HG02678 (cell line): ENCODE results near the gene KRTAP13-2.

ENCODE experiments used
- ATAC-seq: cut with Tn5 transposase; IDR thresholded peaks from one replicate; pipeline ENCODE4 v1.9.1; 2021; ENCODE audit warnings: mild to moderate bottlenecking, moderate library complexity; ENCODE audit not compliant: unreplicated experiment

KRTAP13-2 gene, protein sequence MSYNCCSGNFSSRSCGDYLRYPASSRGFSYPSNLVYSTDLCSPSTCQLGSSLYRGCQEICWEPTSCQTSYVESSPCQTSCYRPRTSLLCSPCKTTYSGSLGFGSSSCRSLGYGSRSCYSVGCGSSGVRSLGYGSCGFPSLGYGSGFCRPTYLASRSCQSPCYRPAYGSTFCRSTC

DNA sequence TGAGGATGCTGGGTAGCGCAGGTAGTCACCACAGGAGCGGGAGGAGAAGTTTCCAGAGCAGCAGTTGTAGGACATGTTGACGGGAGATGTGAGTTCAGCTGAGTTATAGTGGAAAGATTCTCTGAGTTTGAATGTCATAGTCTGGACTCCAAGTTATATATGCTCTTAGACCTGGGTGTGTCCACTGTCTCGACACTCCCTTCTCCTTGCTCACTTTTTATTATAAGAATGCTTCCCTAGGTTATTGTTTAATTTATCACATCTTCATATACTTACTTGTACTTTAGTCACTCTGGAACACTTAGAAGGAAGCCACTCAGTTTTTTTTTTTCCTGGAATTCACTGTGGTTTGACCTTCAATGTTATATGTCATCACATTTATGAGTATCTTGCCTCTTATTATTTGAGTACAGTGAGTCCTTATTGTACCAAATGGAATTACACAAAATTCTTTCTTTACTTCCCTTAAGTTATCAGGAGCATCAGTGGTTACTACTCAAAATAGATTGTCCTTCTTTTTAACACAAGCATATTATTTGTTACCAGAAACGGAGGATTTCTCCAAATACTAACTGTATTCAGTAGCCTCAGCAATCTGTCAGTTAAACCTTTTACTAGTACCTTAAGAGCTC is at the start of gene KRTAP13-2:
Gene KRTAP13-2 (minus strand): TSS at position 133 of the 632 bp plus-strand sequence. CDS start 58 bp downstream, at position 75.
- ATAC-seq: no peak

DNA sequence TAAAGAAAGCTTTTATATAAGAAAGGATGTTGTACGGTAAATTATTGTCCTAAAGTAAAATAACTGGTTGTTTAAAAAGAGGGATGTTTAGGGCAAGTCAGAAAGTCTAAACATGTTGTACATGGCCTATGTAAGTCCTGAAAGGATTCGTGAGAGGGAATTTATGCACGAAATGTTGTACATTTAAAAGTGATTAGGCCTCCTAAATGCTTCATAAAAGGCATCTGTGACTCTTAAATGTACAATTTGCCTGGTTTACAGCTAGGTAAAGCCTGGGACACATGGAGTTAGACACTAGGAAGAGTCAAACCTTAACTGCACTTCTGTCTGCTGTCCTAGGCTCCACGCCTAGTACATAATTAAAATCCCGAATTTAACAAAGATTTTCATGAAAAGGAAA is 43.9 kb upstream of the KRTAP13-2 start:
- ATAC-seq: no peak

DNA sequence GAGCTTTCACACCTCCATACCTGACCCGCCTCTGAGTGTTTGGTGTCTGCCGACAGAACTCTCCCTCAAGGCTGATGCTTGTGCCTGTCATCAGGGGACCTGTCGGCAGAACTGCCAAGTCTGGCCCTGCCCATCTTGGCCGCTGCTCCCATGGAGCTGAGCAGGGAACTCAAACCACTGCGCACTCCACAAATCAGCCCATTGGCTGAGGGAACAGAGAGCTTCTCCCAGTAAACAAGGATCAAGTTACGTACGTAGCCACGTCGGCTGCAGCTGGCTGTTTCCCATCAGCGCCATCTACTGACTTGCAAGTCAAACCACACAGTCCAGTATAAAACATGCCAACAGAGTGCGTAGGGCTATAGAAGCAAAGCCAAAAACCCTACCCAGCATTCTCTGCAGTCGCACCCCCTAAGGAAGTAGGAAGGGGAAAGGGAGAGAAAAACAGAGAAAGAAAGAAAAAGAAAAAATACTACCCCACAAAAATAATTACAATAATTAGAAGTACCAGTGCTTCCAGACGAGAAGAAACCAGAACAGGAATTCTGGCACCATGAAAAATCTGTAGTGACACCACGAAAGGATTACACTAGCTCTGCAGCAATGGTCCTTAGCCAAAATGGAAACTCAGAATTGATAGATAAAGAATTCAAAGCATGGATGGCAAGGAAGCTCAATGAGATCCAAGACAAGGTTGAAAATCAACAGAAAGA is 36.9 kb upstream of the KRTAP13-2 start:
- no peak for ATAC-seq

DNA sequence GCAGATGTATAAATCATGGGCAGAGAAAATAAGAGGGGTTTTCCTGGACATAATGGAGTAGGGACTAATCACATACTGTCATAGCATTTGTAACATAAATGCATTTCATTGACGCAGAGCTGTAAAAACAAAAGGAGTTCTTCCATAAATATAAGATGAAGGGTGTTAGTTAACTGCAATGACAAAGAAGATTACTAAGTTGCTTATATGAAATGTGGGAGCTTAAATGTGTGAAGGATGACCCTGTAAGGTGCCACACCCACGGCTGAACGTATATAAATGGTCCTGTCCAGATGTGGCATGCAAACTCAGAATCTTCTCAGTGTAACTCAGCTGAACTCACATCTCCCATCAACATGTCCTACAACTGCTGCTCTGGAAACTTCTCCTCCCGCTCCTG is 23.7 kb upstream of the KRTAP13-2 start, which contains the start of gene KRTAP13-1:
Gene KRTAP13-1 (plus strand): TSS at position 301 of the 400 bp plus-strand sequence. CDS start 56 bp downstream, at position 357.
- ATAC-seq: no peak

DNA sequence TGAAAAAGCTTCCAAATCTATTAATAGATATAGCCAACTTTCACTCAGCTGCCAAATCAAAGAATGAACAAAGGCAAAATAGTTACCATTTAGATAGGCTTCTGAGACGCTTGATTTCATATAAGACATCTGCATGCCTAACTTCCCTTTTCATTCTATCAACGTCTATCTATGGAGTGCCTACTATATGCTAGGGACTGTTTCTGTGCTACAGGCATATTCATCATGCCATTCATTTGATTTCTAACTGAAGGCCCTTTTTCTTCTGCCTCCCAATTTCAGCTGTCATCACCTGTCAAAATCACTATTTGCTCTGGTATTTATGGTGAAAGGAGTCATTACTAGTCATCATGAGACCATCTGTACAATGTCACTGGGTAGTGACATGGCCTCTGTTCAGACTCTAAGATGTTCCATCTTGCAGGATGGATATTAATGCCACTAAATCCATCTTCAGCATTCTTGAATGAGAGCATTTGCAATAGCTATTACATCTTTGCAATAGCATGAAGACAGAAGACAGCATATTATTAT is 19.5 kb upstream of the KRTAP13-2 start:
- ATAC-seq: no peak

DNA sequence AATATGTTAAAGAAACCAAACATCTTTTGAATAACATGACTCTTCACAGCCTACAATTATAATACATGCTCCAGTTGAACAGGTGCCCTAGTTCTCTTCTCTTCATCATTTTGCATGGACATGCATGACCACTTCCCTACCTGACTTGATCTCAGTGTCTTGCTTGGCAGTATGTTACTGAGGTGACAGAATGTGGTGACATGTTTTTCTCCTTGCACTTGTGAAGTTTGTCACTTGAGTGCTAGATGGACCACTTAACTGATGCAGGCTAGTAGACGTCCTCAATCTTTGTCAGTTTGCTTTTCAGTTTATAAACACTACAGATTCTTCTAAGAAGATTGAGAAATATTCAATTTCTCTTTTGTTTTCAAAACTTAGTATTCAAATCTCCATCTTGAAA is 10.1 kb upstream of the KRTAP13-2 start:
- no peak for ATAC-seq

DNA sequence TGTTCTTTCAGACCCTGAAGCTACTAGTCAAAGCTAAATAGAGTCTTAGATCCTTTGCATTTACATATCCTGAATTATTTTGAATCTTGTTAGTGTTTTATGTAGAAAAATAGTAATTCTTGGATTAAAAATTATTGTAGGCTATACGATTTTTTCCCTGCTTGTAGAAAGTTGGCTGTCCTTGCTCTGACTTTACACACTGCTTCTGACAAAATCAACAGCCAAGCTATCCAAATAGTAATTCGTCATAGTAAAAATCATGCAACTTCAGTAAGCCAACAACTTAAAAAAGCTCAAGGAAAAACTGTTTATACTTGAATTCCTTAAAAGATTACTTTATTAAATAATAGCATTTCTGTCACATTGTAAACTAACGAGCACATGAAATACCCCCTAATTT is 16.2 kb downstream of the KRTAP13-2 start:
- no peak for ATAC-seq

DNA sequence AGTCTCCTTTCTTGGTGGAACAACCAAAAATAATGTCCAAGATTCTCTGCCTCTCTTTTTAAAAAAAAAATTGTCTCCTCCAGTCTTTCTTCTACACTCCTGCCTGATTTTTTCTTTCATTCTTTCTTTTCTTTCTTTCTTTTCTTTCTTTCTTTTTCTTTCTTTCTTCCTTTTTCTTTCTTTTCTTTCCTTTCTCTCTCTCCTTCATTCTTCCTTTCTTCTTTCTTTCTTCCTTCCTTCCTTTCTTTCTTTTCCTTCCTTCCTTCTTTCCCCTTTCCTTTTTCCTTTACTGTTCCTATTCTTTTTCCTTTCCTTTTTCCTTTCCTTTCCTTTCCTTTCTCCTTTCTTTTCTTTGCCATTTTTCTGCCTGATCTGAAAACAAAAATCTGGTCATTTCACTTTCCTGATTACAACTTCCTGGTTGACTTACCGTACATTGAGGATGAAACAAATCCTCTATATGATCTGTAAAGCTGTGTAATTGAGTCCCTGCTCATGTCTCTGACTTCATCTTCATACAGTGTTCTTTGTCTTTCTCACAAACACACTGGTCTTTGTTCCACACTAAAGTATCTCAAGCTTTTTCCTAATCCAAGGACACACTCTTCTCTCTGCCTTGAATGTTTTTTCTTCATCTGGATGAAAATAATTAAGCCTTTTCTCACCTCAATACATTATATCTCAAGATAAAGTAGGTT is 17.6 kb downstream of the KRTAP13-2 start:
- ATAC-seq: no peak

DNA sequence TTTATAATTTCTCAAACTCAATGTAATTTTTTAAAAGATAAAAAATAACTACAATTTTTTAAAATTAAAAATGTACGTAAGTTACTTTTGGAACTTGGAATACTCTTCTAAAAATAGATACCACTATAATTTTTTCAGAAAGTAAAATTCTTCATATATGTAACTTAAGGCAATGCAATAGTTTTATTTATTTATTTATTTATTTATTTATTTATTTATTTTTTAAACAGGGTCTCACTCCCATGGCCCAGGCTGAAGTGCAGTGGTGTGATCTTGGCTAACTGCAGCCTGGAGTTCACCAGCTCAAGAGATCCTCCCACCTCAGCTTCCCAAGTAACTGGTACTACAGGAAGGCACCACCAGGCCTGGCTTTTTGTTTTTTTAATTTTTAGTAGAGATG is 20.5 kb downstream of the KRTAP13-2 start:
- ATAC-seq: no peak

DNA sequence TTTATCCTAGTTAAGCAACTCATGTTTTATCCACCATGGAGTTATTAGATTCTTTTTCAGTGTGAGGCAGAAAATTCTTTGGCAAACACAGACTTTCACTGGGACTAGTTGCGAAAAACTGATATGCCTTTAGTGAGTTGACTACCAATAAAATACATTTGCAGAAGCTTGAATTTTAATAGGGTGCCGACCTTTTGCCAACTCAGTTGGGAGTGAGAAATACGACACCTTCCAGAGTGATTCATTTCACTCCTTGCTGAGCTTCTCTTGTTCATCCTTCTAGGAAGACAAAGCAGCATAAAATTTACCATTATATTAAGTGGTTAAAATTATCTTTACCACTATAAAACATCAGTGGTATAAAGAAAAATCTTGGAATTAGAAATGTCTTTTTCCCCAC is 22.5 kb downstream of the KRTAP13-2 start:
- ATAC-seq: no peak

DNA sequence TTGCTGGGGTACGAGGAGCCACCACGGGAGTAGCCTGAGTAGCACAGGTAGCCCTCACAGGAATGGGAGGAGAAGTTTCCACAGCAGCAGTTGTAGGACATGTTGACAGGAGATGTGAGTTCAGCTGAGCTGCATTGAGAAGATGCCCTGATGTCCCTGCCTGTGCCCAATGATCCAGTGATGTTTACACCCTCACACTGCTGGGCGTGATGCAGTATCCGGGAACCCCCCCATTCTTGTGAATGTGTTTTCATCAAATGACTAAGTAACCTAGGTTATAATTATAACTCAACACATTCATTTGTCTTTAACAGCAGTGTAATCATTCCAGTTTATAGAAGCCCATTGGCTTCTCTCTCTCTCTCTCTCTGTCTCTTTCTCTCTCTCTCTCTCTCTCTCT is 23.6 kb downstream of the KRTAP13-2 start, which contains the start of gene KRTAP23-1:
Gene KRTAP23-1 (minus strand): TSS at position 101 of the 400 bp plus-strand sequence. CDS start 0 bp downstream, at position 101.
- no peak for ATAC-seq

DNA sequence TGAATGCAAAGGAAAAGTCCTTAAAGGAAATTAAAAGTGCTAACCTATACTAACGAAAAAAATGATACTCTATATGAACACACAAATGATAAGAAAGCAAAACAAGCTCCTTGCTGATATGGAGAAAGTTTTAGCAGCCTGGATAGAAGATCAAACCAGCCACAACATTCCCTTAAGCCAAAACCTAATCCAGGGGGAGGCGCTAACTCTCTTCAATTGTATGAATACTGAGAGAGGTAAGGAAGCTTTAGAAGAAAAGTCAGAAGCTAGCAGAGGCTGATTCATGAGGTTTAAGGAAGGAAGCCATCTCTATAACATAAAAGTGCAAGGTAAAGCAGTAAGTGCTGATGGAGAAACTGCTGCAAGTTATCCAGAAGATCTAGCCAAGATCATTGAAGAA is 27.1 kb downstream of the KRTAP13-2 start:
- no peak for ATAC-seq

DNA sequence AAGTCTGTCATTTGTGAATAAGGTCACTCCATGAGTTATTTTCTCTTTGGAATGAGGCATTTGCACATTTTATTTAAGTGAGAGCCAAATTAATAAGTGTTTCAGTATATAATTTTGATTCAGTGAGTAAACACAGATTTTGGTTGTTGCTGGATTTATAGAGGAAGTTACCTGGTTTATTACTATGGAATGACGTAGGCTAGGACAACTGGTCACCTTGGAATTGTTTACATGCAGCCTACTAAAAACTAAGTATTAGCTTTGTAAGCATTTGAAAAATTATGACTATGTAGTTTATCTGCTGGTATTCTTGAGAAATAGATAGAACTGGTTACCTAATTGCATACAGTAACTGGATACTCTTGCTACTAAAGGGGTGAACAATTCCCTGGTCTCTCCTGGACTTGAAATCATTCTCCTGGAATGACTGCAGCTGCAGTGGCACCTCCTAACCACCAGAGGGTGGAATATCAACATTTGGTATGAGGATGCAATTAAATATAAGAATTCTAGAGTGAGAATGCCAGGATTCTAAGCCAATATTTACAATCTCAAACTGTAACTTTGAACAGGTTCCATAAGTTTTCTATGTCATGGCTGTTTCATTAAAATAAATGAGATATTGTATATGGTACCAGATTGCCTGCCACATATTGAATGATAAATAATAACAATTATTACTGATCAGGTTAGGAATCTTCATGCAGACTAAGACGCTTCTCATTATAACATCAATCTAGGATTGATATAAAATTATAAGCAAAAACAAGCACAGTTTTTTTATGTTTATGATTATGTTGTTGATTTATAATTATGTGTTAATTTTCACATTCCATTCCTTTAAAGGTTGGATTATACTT is 31.1 kb downstream of the KRTAP13-2 start:
- ATAC-seq: no peak

DNA sequence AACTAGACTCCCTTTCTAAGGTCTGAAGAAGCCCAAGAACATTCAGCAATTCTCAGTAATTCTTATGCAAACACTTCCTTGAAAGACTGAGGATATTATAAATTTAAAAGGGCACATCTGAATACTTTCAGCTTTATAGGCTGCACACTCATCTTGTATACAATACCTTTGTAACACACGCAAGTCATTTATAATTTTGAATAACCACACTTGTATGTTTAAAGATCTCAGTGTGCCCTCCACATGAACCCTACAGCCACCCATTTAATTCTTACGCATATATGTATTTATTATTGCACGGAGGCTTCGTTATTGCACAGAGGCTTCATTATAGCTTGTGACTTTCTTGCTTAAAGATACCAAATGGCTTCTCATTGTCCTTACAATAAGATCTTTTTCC is 33.4 kb downstream of the KRTAP13-2 start:
- ATAC-seq: no peak

DNA sequence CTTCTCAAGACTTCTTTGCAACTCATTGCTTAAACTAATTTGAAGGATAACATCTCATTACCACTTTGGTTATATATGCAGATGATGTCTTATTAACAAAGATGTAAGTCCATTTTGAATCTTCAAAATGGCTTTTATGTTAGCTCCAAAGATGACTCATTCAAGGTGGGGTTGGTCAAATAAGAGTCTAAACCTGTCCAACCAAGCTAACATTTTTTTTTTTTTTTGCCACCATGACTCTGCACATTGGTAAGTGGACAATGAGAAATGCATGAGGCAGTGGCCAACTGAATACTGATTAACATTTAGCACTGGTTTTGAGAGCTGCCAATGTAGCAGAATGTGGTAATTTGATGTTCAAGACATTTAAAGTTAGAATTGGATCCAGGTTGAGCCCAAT is 34.3 kb downstream of the KRTAP13-2 start:
- no peak for ATAC-seq

DNA sequence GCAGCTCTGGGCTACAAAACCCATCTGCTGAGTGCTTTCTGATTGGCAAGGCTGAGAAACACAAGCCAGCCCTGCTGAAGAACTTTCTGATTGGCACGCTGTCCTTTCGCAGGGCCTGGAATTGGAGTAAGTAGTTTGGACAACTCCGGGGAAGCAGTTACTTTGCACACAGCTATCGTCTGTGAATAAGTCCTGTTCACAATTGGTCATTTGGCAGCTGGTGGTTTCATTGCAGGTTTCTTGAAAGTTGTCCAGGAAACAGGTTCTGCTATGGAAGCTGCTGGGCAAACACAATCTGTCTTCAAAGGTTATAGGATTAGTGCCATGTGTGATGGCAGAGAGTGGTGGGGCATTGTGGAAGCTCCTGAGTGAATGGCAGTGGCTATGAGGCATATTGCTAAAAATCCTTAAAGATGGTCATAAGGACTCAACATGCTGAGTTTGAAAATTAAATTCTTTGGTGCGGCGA is 34.8 kb downstream of the KRTAP13-2 start, which contains the start of gene KRTAP27-1:
Gene KRTAP27-1 (minus strand): TSS at position 419 of the 469 bp plus-strand sequence. CDS start 26 bp downstream, at position 393.
- no peak for ATAC-seq

DNA sequence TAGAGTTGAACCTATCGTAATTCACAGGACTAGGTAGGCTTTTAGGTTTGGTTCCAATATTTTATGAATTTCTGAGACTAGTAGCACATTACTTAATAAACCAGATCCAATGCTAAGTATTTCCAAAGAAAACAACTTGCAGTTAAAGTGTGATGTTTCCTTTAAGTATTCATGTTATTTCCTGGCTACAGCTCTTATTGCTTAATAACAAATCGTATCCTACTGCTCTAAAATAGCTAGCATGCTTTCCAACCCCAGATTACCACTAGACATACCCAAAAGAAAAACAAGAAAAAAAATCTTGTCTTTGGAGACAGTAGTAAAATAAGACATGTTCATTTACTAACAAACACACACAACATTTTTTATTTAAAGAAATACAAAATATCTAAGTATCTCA is 35.5 kb downstream of the KRTAP13-2 start:
- ATAC-seq: no peak

DNA sequence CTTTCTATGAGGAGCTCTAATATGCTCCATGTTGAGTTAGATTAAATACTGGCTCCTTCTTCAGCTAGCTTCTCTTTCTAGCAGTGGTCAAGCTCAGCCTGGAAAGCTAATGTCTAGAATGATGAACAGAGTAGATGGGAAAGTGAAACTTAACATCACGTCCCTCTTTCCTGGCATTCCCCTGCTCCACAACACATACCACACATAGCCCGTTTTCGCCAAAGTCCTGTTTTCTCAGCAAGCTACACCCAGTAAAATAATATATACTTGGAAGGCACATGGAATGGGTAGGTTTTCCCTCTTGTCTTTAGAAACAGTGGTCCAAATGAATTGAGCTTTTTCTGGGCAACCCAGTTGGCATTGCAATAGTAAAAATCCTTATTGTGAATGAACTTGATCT is 38.3 kb downstream of the KRTAP13-2 start:
- ATAC-seq: no peak

DNA sequence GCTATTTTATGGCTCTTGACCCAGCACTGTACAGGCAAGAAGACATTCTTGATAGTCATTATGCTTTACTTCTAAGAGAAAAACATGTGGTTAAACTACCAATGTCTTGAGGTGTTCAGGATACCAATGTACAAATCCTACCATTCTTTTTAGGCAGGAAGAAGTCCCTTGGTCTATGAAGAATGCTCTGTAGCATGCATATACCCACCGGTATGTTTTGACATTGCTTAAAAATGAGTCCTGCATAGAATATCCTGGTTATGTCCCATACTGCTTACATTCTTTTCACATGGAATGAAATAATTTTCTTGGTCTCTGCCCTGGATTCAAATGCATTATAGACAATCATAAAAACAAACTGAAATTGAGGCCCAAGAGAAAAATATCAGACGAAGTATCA is 39.4 kb downstream of the KRTAP13-2 start:
- ATAC-seq: no peak
